Activated CD4-positive, alpha-beta T cell treated with anti-CD3 and anti-CD28 coated beads, Interleukin-10, Interleukin-2, amounts not matched to agents 100 ng/mL and 50 ng/mL, durations not matched to agents 16 hours and 8 hours (primary cell): ENCODE measurements around the gene ZBTB3.
"Not testable (repeated sequence)": the region's sequence is repeated elsewhere in the genome, so short reads cannot be mapped to it uniquely, and the experiment has no call there.

Experiments used
- DNase-seq: peaks from one replicate; pipeline ENCODE4 v3.0.0-alpha.2; 2020

The ZBTB3 gene

GRCh38 chr11:62713343-62713742 is 40.6 kb downstream of the ZBTB3 start:
- no peak for DNase-seq

- no peak for DNase-seq
Observed at GRCh38 chr11:62712861-62713260, 41.1 kb downstream of the ZBTB3 start.

- no peak for DNase-seq
Observed at GRCh38 chr11:62712276-62712812, 41.6 kb downstream of the ZBTB3 start.

- no peak for DNase-seq
Observed at GRCh38 chr11:62710001-62710345, 44.0 kb downstream of the ZBTB3 start.

GRCh38 chr11:62709247-62710000 is 44.5 kb downstream of the ZBTB3 start:
- peak; percentile 98 for DNase-seq

GRCh38 chr11:62708793-62709192 is 45.2 kb downstream of the ZBTB3 start:
- DNase-seq = peak; percentile 43

GRCh38 chr11:62708392-62708791 is 45.6 kb downstream of the ZBTB3 start:
- DNase-seq = no peak

- no peak for DNase-seq
Observed at GRCh38 chr11:62707277-62707861, 46.6 kb downstream of the ZBTB3 start, which contains the start of the genes BSCL2 and GNG3. Gene BSCL2, minus strand, starts transcription at chr11:62707424. Its CDS starts 229 bp downstream, at chr11:62707195. Gene GNG3, plus strand, starts transcription at chr11:62707676. Its CDS starts 620 bp downstream, at chr11:62708296.

- DNase-seq = no peak
Observed at GRCh38 chr11:62706850-62707247, 47.1 kb downstream of the ZBTB3 start.

GRCh38 chr11:62705880-62706849 is 47.8 kb downstream of the ZBTB3 start:
- DNase-seq = peak; percentile 97

- DNase-seq = no peak
Observed at GRCh38 chr11:62705413-62705812, 48.5 kb downstream of the ZBTB3 start.

GRCh38 chr11:62703921-62704320 is 50.0 kb downstream of the ZBTB3 start:
- not testable (repeated sequence) for DNase-seq

- peak; percentile 70 for DNase-seq
Observed at GRCh38 chr11:62702246-62702645, 51.7 kb downstream of the ZBTB3 start.
